Measurements from ENCODE around the gene GUCA2B. TPM values are rescaled to one million over a fixed set of nuclear protein-coding genes. Genes with fewer than 3 reads are reported as not detected.

GUCA2B gene
- total RNA-seq, 1 experiment from 2014 or later, result not detected

GRCh38 chr1:42183957-42184268 lies 30.7 kb downstream of the GUCA2B start:
- DNase-seq (ENCODE audit: extremely low read depth, low read depth), result no peak

GRCh38 chr1:42184616-42185015 lies 31.4 kb downstream of the GUCA2B start:
- DNase-seq (ENCODE audit: extremely low read depth, low read depth), result no peak

GRCh38 chr1:42186152-42186551 lies 32.9 kb downstream of the GUCA2B start:
- DNase-seq (ENCODE audit: extremely low read depth, low read depth), result no peak

GRCh38 chr1:42189931-42190853 lies 37.0 kb downstream of the GUCA2B start:
- no peak for DNase-seq (ENCODE audit: extremely low read depth, low read depth)

GRCh38 chr1:42191319-42191718 lies 38.1 kb downstream of the GUCA2B start:
- no peak for DNase-seq (ENCODE audit: extremely low read depth, low read depth)

- no peak for DNase-seq (ENCODE audit: extremely low read depth, low read depth)
These were observed 38.9 kb downstream of the GUCA2B start for GRCh38 chr1:42192106-42192505.

GRCh38 chr1:42195841-42196240 lies 42.6 kb downstream of the GUCA2B start:
- no peak for DNase-seq (ENCODE audit: extremely low read depth, low read depth)

- no peak for DNase-seq (ENCODE audit: extremely low read depth, low read depth)
These were observed 45.0 kb downstream of the GUCA2B start for GRCh38 chr1:42198251-42198650.

GRCh38 chr1:42201986-42202385 lies 48.8 kb downstream of the GUCA2B start:
- no peak for DNase-seq (ENCODE audit: extremely low read depth, low read depth)

Other genes starting within 250 kb of the GUCA2B start
- 0.17 and 0.20 TPM in 2 replicates for gene HIVEP3, start 234.5 kb upstream of the GUCA2B start, total RNA-seq (2014; rRNA removed; shearing (Covaris generic))
- gene GUCA2A, start 11.3 kb downstream of the GUCA2B start, total RNA-seq (2014; rRNA removed; shearing (Covaris generic)), result not detected in 2 replicates
- 24.0 and 30.0 TPM in 2 replicates for gene FOXJ3, start 181.8 kb downstream of the GUCA2B start, total RNA-seq (2014; rRNA removed; shearing (Covaris generic))
- 2.7 TPM in 2 replicates for gene RIMKLA, start 227.4 kb downstream of the GUCA2B start, total RNA-seq (2014; rRNA removed; shearing (Covaris generic))